ENCODE measurements around the gene DLG5.

The DLG5 gene

GRCh38 chr10:77841711-77842375 is 84.7 kb downstream of the DLG5 start:
- no peak for DNase-seq

GRCh38 chr10:77840636-77841035 is 85.9 kb downstream of the DLG5 start:
- no peak for DNase-seq

DNA sequence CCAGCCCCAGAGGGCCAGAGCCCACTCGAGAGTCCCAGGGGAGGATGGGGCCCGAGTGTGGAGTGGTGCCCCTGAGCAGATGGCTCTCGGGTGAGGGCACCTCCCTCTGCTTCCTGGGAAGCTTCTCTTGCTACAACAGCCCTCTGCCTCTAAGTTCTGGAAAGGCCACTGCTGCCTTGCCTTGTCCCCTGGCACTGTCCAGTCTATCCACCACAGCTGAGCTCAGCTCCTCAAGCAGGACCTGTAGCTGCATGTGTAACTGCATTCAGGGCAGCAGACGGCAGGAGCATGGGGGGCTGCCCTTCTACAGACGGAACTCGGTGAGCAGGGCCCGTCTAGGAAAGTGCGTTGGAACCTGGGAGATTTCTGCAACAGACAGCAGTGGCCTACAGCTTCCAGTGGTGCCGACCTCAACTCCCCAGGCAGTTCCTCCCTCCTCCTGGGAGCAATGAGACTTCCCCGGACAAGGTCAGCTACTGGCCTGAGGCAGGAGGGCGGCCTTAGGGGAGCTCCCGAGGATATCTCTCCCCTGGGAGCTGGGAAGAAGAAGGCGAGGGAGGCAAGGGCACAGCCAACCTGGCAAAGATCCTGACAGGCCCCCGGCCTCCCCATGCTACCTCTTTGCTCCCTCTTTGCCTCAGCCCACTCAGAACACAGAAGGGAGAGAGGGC is 88.5 kb downstream of the DLG5 start:
- no peak for DNase-seq

- peak; percentile 50 for DNase-seq
These were observed 89.2 kb downstream of the DLG5 start for GRCh38 chr10:77837248-77837924.

DNA sequence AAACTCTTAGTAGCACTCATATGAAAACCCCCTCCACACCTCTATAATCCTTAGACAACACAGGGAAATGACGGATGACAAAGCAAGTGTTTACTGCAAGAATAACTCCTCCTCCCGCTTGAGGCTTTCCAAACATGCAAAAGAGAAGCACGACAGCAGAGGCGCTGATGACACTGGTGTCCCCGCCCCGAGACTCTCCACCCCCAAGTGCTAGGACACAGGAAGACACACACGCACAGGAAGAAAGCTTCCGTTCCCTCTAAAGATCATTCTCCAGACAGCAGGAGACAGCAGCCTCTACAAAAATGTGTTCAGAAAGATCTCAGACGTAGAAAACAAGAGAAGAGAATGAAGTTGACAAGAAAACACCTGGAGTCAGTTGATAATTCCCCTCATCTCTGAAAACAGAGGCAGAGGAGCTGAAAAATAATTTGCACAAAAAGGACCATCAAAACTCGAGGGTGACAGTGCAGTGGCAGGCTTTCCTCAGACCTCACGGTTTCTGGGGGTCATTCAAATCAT is 90.2 kb downstream of the DLG5 start:
- no peak for DNase-seq

GRCh38 chr10:77835669-77836086 is 90.9 kb downstream of the DLG5 start:
- DNase-seq, result no peak

- DNase-seq, result no peak
These were observed 91.4 kb downstream of the DLG5 start for GRCh38 chr10:77834943-77835668.

- no peak for DNase-seq
These were observed 92.0 kb downstream of the DLG5 start for GRCh38 chr10:77834540-77834939.

GRCh38 chr10:77833792-77834191 is 92.8 kb downstream of the DLG5 start:
- no peak for DNase-seq

DNA sequence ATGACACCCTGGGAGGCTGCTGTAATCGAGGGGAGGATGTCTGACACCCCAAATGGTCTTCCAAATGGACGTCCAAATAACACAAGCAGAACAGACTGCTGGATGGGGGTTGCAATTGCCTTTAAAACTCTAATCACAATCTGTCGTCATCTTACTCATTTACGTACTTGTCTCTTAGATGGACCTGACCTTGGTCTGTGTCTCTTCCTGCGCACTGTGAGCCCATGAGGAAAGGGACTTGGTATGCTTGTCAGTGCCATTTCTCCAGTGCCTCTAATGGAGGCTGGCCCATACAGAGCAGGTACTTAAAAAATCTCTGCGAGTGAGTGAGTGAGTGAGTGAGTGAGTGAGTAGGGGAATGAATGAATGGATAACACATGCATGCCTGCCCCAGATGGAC is 93.3 kb downstream of the DLG5 start:
- DNase-seq, result no peak

DNA sequence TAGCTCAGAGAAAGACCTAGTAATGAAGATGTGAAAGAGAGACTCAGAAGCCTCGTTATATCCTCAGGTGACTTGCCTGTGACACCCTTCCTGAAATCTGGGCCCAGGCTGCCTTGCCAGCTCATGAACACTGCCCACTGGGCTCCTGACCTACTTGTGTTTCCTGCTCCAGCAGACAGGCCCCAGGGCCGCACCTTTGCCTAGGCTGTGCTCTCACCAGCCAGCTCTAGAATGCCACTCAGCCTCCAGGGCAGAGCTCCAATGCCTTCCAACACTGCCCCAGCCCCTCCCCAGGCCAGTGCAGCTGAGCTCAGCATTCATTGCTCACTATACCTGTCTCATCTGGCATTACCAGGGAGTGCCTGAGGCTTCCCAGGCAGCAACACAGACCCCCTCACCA is 94.3 kb downstream of the DLG5 start:
- no peak for DNase-seq

DNA sequence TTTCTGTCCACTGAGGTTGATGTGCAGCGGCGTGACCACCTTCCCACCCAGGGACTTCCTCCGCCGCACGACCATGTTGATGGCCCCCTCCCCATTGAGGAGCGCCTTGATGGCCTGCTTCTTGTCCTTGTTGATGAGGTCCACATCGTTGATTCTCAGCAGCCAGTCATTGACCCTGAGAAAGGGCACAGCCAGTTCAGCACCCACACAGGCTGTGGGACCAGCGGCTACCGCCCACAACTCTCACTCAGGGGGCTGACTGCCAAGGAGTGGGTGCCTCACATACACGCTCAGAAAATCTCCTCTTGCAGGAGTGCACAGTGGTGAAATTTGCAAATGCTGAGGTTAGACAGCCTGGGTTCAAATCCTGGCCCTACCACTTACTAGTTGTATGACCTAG is 97.2 kb downstream of the DLG5 start:
- DNase-seq, result no peak

- DNase-seq, result no peak
These were observed 98.2 kb downstream of the DLG5 start for GRCh38 chr10:77828377-77828776.

- no peak for DNase-seq
These were observed 99.2 kb downstream of the DLG5 start for GRCh38 chr10:77827366-77827765.

DNA sequence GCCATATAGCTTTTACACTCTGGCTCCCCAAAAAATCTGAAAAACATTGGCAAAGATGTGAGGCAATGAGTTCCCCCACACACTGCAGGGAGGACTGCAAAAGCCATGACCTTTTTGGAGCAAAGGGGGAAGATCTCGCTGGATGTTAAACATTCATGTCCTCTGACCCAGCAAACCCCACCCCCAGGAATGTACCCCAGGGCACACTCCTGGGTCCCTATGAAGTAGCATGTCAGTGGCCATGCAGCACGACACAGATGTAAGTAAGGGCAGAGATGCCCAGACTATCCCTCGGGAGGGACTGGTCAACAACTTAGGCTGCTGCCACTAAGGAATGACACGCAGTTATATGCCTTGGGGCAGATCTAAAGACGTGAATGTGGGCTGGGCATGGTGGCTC is 100.6 kb downstream of the DLG5 start:
- no peak for DNase-seq

DNA sequence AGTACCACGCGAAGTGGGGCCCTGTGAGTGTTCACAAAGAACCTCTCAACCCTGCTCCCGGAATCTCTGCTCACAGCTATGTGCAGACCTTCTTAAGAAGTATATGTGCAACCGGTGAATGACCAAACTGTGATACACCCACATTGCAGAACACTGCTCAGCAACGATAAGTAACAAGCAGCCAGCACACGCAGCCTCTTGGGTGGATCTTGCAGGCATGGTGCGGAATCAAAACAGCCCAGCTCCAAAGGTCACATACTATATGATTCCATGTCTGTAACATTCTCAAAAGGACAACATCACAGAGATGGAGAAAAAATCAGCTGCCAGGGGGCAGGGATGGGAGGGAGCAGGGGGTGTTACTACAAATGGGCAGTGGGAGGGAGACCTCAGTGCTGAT is 101.6 kb downstream of the DLG5 start:
- DNase-seq, result no peak

GRCh38 chr10:77823811-77824542 is 102.6 kb downstream of the DLG5 start:
- DNase-seq, result no peak

DNA sequence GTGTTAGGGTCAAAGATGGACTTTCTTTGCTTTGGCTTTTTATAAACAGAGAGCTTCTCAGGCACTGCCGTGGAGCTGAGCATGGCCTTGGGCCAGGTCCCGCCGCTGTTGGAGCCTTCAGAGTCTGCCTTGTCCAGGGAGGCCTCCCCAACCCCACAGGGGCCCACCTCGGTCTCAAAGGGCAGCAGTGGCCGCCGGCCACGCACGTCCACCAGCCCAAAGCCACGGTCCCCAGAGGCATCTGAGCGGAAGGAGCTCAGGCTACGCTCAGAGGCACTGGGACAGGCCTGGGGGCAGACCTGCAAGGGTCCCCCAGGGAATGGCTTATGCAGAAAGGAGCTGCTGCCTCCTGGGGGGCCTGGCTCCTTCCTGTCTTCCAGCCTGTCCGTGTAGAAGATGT is 105.0 kb downstream of the DLG5 start:
- no peak for DNase-seq

GRCh38 chr10:77821036-77821435 is 105.5 kb downstream of the DLG5 start:
- no peak for DNase-seq

- DNase-seq, result no peak
These were observed 106.2 kb downstream of the DLG5 start for GRCh38 chr10:77820349-77820748.

DNA sequence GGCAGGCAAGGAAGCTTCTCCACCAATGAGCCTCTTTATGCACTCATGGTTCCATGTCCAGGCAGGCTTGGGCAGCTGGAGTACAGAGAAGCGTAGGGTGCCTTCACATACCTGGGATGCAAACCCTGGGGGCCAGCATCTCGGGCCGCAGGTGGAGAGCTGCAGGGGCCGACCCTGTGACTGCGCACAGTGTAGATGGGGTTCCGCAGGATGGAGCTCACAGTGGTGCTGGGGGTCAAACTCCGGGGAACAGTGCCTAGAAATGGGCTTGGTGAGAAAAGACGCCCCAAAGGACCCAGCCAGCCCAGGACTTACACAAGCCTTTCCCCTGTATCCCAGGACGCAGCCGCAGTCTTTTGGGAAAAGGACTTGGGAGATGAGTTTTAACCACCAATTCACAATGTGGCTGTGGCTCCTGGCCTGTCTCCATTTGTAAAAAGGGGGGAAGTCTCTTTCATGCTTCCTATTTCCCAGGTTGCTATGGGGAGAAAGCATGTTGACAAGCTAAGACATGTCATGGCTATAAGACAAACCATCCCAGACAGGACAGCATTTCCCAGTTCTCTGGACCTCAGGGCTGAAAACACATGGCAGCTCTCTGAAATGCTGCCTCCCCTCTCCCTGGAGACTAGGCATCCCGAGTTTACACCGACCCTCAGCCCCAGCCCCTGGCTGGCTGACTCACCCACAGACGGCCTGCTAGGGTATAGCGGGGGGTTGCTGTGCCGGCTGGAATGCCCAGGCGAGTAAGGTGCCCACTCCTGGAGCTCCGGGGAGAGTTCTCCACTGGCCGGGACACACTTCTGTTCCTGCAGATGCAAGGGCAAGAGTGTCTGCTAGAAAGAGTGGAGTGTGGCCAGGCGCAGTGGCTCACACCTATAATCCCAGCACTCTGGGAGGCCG is 107.1 kb downstream of the DLG5 start:
- no peak for DNase-seq

GRCh38 chr10:77818378-77818777 is 108.2 kb downstream of the DLG5 start:
- DNase-seq, result no peak

Data from NCI-H1694 treated with DMSO at 0.1 percent for 48 hours (cell line).